A673 (cell line): ENCODE results near the gene CCK. TPM values are rescaled to one million over a fixed set of nuclear protein-coding genes. Genes with fewer than 3 reads are reported as not detected.

ENCODE experiments used
- BruUV-seq: library from RNA; stranded (reverse); fragments of 400-500 nt; replicated peaks from 2 replicates; lab custom pipeline; 2021; lab: Mats Ljungman, UMichigan
- CTCF ChIA-PET: fragments of 300-600 bp; sonication (Branson Sonifier 250); formaldehyde crosslinking; loops from one replicate; lab custom pipeline; 2022; ENCODE audit warnings: antibody characterized with exemption; lab: Charles Lee
- POLR2A ChIA-PET: fragments of 300-600 bp; sonication (Branson Sonifier 250); formaldehyde crosslinking; loops from one replicate; lab custom pipeline; 2022; ENCODE audit warnings: antibody characterized with exemption; ENCODE audit not compliant: low non-redundant PET; lab: Charles Lee
- DNase-seq: peaks from one replicate; pipeline ENCODE4 v3.0.0-alpha.2; 2015; ENCODE audit warnings: low spot score
- H3K27ac ChIP-seq: fragments of 200-600 bp; sonication (generic); 2 replicates; pipeline ENCODE4 v1.5.1; 2016; ENCODE audit warnings: mixed run types, low read depth, mild to moderate bottlenecking, mixed read lengths, antibody characterized with exemption, low read length; ENCODE audit not compliant: poor library complexity, severe bottlenecking
- H3K27me3 ChIP-seq: fragments of 200-600 bp; sonication (generic); replicated peaks from 2 replicates; pipeline ENCODE4 v1.6.1; 2017; ENCODE audit warnings: mixed run types, low read depth, mild to moderate bottlenecking, mixed read lengths, antibody characterized with exemption, low read length; ENCODE audit not compliant: insufficient read depth, poor library complexity
- H3K36me3 ChIP-seq: fragments of 200-600 bp; sonication (generic); 2 replicates; pipeline ENCODE4 v1.6.1; 2016; ENCODE audit warnings: mixed run types, mild to moderate bottlenecking, mixed read lengths, antibody characterized with exemption, low read length; ENCODE audit not compliant: insufficient read depth, poor library complexity, severe bottlenecking
- H3K4me1 ChIP-seq: fragments of 200-600 bp; sonication (generic); 2 replicates; pipeline ENCODE4 v1.6.1; 2017; ENCODE audit warnings: mixed run types, mild to moderate bottlenecking, mixed read lengths, antibody characterized with exemption, low read length; ENCODE audit not compliant: insufficient read depth, poor library complexity, severe bottlenecking
- H3K4me3 ChIP-seq: fragments of 200-600 bp; sonication (generic); 2 replicates; pipeline ENCODE4 v1.5.1; 2016; ENCODE audit warnings: low read depth, mixed run types, mild to moderate bottlenecking, mixed read lengths, low read length; ENCODE audit not compliant: poor library complexity, severe bottlenecking
- H3K9me3 ChIP-seq: fragments of 200-600 bp; sonication (generic); 2 replicates; pipeline ENCODE4 v1.6.1; 2016; ENCODE audit warnings: mixed run types, low read depth, mild to moderate bottlenecking, mixed read lengths, antibody characterized with exemption, low read length; ENCODE audit not compliant: poor library complexity, severe bottlenecking
- EZH2 ChIP-seq: fragments of 200-600 bp; sonication (generic); IDR thresholded peaks from 2 replicates; pipeline ENCODE4 v1.6.1; 2017; ENCODE audit warnings: borderline replicate concordance, low read depth, mild to moderate bottlenecking, mixed read lengths, antibody characterized with exemption, low read length; ENCODE audit not compliant: poor library complexity, severe bottlenecking
- intact Hi-C: fragments of 100-400 bp; cut with micrococcal nuclease; formaldehyde crosslinking; loops from one replicate; pipeline ENCODE4 v1.10.0; 2022; ENCODE audit not compliant: unreplicated experiment
- total RNA-seq: library from RNA; stranded (reverse); gene quantifications from 2 replicates; pipeline ENCODE4 v1.2.3, GENCODE V29; 2021
- TF ChIP-seq, protein P1 (sequence below): fragments of 300-800, 200-600 bp; sonication (generic); conservative IDR thresholded peaks from 2 replicates; pipeline ENCODE4 v1.5.1; 2017; ENCODE audit warnings: low read depth, mild to moderate bottlenecking, antibody characterized with exemption, low read length, moderate library complexity, mixed read lengths

The CCK gene
- total RNA-seq, 1 experiment from 2014 or later: 19.6 TPM

DNA sequence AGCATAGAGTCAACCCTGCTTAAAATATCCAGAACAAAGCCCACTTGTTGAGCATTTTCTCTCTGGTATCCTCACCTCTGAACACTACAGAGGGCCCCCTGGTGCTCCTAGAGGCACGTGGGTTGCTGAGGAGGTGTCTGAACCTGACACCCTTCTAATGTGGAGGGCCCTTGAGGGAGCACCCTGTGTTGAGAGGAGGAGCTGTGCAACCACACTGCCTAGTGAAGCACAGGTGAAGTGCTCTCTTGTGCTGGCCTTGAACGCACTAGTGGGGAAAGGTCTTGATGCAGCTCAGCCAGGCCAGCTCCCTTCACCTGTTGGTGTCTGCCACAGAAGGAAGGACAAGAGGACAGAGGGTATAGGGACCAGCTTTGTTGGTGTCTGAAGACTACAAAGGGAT, 51.9 kb downstream of the CCK start:
- Histone ChIP-seq H3K36me3 (no peaks in the 10 kb centered on the region), H3K27ac (no peak overlapping the region), H3K9me3 (no peaks in the 10 kb centered on the region), H3K4me3 (no peak overlapping the region), H3K27me3 (no peaks in the 10 kb centered on the region), H3K4me1 (no peaks in the 10 kb centered on the region)
- no peak for DNase-seq
- TF ChIP-seq EZH2: no peak
- TF ChIP-seq, protein P1, sequence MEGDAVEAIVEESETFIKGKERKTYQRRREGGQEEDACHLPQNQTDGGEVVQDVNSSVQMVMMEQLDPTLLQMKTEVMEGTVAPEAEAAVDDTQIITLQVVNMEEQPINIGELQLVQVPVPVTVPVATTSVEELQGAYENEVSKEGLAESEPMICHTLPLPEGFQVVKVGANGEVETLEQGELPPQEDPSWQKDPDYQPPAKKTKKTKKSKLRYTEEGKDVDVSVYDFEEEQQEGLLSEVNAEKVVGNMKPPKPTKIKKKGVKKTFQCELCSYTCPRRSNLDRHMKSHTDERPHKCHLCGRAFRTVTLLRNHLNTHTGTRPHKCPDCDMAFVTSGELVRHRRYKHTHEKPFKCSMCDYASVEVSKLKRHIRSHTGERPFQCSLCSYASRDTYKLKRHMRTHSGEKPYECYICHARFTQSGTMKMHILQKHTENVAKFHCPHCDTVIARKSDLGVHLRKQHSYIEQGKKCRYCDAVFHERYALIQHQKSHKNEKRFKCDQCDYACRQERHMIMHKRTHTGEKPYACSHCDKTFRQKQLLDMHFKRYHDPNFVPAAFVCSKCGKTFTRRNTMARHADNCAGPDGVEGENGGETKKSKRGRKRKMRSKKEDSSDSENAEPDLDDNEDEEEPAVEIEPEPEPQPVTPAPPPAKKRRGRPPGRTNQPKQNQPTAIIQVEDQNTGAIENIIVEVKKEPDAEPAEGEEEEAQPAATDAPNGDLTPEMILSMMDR: no peak
- BruUV-seq: no TSS peak
- ChIA-PET POLR2A (no interaction called here), CTCF (no interaction called here)
- intact Hi-C loops: no loop called here

DNA sequence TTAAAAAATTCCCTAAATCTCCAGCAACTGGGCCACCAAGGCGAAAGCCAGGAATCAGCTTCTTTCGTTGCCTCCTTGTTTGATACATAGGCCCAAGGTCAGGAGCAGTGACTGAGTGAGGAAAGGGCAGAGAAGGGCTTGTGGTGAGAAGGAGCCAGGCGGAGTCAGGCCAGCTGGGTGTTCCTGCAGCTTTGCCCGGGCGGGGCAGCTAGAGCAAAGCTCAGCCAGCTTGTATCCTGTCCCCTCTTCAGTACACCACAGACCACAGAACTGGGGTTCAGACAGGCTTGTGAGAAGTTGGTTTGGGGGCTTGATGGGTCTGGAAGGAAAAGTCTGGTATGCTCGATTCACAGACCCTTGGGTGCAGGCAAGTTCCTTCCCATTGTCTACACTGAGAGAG, 52.6 kb downstream of the CCK start:
- no peak overlapping the region for H3K4me3 ChIP-seq
- no peaks in the 10 kb centered on the region for H3K27me3 ChIP-seq
- CTCF ChIA-PET: no interaction called here
- no peak for DNase-seq
- no peaks in the 10 kb centered on the region for H3K9me3 ChIP-seq
- no TSS peak for BruUV-seq
- no peaks in the 10 kb centered on the region for H3K4me1 ChIP-seq
- H3K27ac ChIP-seq: no peak overlapping the region
- POLR2A ChIA-PET: no interaction called here
- intact Hi-C loops: no loop called here
- no peaks in the 10 kb centered on the region for H3K36me3 ChIP-seq
- no peak for TF ChIP-seq EZH2
- TF ChIP-seq, protein P1: no peak

DNA sequence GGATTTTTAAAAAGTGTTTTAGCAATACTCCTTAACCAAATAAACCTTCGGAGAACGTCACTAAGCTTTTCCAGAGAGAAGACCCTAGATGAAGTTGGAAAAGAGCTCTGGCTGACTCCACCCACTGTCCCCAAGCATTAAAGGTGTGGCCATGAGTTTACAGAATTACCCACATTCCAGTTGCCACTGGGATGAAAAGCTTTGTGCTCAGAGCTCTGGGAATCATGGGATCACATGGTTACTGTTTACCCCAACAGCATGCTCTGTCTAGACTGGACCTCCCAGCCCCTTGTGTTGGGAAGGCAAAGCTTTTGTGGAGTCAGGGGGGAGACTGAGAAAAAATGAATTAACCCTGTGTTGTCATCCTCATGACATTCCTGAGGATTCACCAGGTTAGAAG, 55.3 kb downstream of the CCK start:
- ChIA-PET POLR2A (no interaction called here), CTCF (no interaction called here)
- Histone ChIP-seq H3K36me3 (no peaks in the 10 kb centered on the region), H3K9me3 (no peaks in the 10 kb centered on the region), H3K4me3 (no peak overlapping the region), H3K27ac (no peak overlapping the region), H3K4me1 (no peaks in the 10 kb centered on the region), H3K27me3 (no peaks in the 10 kb centered on the region)
- TF ChIP-seq, protein P1: no peak
- no peak for TF ChIP-seq EZH2
- intact Hi-C loops: no loop called here
- no peak for DNase-seq
- BruUV-seq: no TSS peak
